HepG2 (cell line): ENCODE data around the gene SOX12. TPM values are rescaled to one million over a fixed set of nuclear protein-coding genes. Genes with fewer than 3 reads are reported as not detected.

Source experiments
- ARNTL ChIP-seq: sonication (generic); formaldehyde crosslinking; IDR thresholded peaks from 2 replicates; pipeline ENCODE4 v1.4.0; 2020; ENCODE audit warnings: mild to moderate bottlenecking, missing genetic modification reagents
- ATM ChIP-seq: fragments of 450-650 bp; IDR thresholded peaks from 2 replicates; pipeline ENCODE4 v1.7.1; 2017; ENCODE audit warnings: mild to moderate bottlenecking, borderline replicate concordance
- CENPX ChIP-seq: sonication (generic); formaldehyde crosslinking; IDR thresholded peaks from 2 replicates; pipeline ENCODE4 v1.9.0; 2021; ENCODE audit warnings: mild to moderate bottlenecking, missing genetic modification reagents, moderate library complexity
- ZMYM4 ChIP-seq: sonication (generic); formaldehyde crosslinking; IDR thresholded peaks from 2 replicates; pipeline ENCODE4 v1.8.1; 2023; ENCODE audit warnings: mild to moderate bottlenecking, missing genetic modification reagents
- ZNF609 ChIP-seq: sonication (generic); formaldehyde crosslinking; IDR thresholded peaks from 2 replicates; pipeline ENCODE4 v1.4.0; 2020; ENCODE audit warnings: mild to moderate bottlenecking, missing genetic modification reagents, borderline replicate concordance
- ZNF660 ChIP-seq: sonication (generic); formaldehyde crosslinking; IDR thresholded peaks from 2 replicates; pipeline ENCODE4 v1.5.1; 2020; ENCODE audit warnings: mild to moderate bottlenecking, low read depth, missing genetic modification reagents, borderline replicate concordance
- ZSCAN21 ChIP-seq: sonication (generic); formaldehyde crosslinking; IDR thresholded peaks from 2 replicates; pipeline ENCODE4 v1.8.0; 2022; ENCODE audit warnings: mild to moderate bottlenecking, missing genetic modification reagents, moderate library complexity, borderline replicate concordance
- polyA plus RNA-seq, 8 experiments: library from polyadenylated mRNA; depleted of rRNA in 3 of 8; stranded (reverse) in 7 of 8; unstranded in 1 of 8; fragments of >200 nt; fragmentation: Illumina TruSeq in 4 of 8; extraction: Trizol in 4 of 8; gene quantifications; 2 replicates each; pipeline versions ENCODE4 v1.2.1 to v1.2.3, GENCODE V29; 2011 to 2016; ENCODE audit warnings: low read depth in 4 of 8, missing spikeins in 1 of 8, mixed read lengths in 1 of 8; ENCODE audit not compliant: insufficient read depth in 1 of 8
- total RNA-seq, 5 experiments: library from RNA; depleted of rRNA; stranded (reverse); fragments of >200 nt; fragmentation: Illumina TruSeq; extraction: Trizol; gene quantifications; 2 replicates each; pipeline ENCODE4 v1.2.3, GENCODE V29; 2016; ENCODE audit warnings: low read depth in 1 of 5
- TF ChIP-seq, protein P1 (sequence below): conservative IDR thresholded peaks from 2 replicates; pipeline ENCODE4 v1.6.1; 2018; ENCODE audit warnings: missing genetic modification reagents
- TF ChIP-seq, protein P2 (sequence below): sonication (generic); formaldehyde crosslinking; IDR thresholded peaks from 2 replicates; pipeline ENCODE4 v1.8.1; 2022; ENCODE audit warnings: mild to moderate bottlenecking, missing genetic modification reagents
- TF ChIP-seq, protein P3 (sequence below): sonication (generic); formaldehyde crosslinking; IDR thresholded peaks from 2 replicates; pipeline ENCODE4 v1.5.1; 2020; ENCODE audit warnings: missing genetic modification reagents, mild to moderate bottlenecking, borderline replicate concordance
- TF ChIP-seq, protein P4 (sequence below): sonication (generic); formaldehyde crosslinking; IDR thresholded peaks from 2 replicates; pipeline ENCODE4 v1.4.0; 2020; ENCODE audit warnings: missing genetic modification reagents

Gene SOX12
- total and polyA plus RNA-seq, 2 of the 13 experiments (the other 11 are each of a cell fraction or from before 2014, with no cell fraction given): 10.0 to 18.7 TPM

DNA sequence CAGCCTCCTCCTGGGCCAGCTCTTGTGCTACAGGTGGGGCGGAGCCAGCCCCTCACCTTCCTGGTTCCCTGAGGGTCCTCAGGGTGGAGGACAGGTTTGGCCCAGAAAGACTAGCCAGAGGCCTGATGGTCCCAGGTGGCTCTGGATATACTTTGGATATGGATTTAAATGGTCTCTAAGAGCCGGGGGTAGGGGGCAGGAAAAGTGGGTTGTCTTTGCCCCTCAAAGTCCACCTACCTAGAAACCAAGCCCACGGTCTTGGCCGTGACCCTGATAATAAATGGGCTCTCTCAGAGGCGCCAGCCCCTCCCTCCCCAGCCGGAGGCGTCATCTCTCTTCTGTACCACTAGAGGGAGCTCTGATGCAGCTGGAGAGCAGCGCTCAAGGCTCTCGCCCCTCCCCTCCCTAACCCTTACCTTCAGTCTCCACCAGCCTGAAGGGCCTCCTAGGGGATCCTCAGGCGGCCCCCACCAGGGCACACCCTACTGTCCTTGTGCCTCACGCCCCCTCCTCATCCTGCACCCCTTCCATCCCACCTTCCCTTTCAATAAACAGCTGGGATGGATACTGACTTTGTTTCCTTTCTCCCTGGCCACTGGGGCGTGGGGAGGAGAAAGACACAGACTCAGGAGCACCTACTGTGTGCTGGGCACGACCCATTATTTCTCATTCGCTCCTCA is 29.1 kb downstream of the SOX12 start (continued):
- TF ChIP-seq ZNF609 (CRISPR knock-in tag) (peak; percentile 43; the same call in 1 of the 2 replicates), ZSCAN21 (CRISPR knock-in tag) (peak; percentile 72; the same call in 1 of the 2 replicates), ARNTL (peak; percentile 46; the same call in 1 of the 2 replicates), CENPX (CRISPR knock-in tag) (no peak), ZMYM4 (peak; percentile 62; the same call in 1 of the 2 replicates), ZNF660 (CRISPR knock-in tag) (no peak), ATM (no peak)
- TF ChIP-seq, protein P1, sequence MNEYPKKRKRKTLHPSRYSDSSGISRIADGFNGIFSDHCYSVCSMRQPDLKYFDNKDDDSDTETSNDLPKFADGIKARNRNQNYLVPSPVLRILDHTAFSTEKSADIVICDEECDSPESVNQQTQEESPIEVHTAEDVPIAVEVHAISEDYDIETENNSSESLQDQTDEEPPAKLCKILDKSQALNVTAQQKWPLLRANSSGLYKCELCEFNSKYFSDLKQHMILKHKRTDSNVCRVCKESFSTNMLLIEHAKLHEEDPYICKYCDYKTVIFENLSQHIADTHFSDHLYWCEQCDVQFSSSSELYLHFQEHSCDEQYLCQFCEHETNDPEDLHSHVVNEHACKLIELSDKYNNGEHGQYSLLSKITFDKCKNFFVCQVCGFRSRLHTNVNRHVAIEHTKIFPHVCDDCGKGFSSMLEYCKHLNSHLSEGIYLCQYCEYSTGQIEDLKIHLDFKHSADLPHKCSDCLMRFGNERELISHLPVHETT (CRISPR knock-in tag): 0 out of 2 replicates have a peak, but pooled peaks have one; percentile 35
- TF ChIP-seq, protein P2, sequence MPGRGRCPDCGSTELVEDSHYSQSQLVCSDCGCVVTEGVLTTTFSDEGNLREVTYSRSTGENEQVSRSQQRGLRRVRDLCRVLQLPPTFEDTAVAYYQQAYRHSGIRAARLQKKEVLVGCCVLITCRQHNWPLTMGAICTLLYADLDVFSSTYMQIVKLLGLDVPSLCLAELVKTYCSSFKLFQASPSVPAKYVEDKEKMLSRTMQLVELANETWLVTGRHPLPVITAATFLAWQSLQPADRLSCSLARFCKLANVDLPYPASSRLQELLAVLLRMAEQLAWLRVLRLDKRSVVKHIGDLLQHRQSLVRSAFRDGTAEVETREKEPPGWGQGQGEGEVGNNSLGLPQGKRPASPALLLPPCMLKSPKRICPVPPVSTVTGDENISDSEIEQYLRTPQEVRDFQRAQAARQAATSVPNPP (CRISPR knock-in tag): peak; percentile 37; the same call in 1 of the 2 replicates
- TF ChIP-seq, protein P3, sequence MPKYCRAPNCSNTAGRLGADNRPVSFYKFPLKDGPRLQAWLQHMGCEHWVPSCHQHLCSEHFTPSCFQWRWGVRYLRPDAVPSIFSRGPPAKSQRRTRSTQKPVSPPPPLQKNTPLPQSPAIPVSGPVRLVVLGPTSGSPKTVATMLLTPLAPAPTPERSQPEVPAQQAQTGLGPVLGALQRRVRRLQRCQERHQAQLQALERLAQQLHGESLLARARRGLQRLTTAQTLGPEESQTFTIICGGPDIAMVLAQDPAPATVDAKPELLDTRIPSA: 0 out of 2 replicates have a peak, but pooled peaks have one; percentile 79
- TF ChIP-seq, protein P4, sequence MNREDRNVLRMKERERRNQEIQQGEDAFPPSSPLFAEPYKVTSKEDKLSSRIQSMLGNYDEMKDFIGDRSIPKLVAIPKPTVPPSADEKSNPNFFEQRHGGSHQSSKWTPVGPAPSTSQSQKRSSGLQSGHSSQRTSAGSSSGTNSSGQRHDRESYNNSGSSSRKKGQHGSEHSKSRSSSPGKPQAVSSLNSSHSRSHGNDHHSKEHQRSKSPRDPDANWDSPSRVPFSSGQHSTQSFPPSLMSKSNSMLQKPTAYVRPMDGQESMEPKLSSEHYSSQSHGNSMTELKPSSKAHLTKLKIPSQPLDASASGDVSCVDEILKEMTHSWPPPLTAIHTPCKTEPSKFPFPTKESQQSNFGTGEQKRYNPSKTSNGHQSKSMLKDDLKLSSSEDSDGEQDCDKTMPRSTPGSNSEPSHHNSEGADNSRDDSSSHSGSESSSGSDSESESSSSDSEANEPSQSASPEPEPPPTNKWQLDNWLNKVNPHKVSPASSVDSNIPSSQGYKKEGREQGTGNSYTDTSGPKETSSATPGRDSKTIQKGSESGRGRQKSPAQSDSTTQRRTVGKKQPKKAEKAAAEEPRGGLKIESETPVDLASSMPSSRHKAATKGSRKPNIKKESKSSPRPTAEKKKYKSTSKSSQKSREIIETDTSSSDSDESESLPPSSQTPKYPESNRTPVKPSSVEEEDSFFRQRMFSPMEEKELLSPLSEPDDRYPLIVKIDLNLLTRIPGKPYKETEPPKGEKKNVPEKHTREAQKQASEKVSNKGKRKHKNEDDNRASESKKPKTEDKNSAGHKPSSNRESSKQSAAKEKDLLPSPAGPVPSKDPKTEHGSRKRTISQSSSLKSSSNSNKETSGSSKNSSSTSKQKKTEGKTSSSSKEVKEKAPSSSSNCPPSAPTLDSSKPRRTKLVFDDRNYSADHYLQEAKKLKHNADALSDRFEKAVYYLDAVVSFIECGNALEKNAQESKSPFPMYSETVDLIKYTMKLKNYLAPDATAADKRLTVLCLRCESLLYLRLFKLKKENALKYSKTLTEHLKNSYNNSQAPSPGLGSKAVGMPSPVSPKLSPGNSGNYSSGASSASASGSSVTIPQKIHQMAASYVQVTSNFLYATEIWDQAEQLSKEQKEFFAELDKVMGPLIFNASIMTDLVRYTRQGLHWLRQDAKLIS (CRISPR knock-in tag): 0 out of 2 replicates have a peak, but pooled peaks have one; percentile 33
